Mucosa of descending colon (tissue), 3 donors: ENCODE results near the gene PSKH1. TPM values are rescaled to one million over a fixed set of nuclear protein-coding genes. Genes with fewer than 3 reads are reported as not detected.

ENCODE experiments used
- ATAC-seq: fragments of 200-7000 bp; cut with Tn5 transposase; one replicate; pipeline ENCODE4 v1.9.1; 2020; ENCODE audit warnings: mild to moderate bottlenecking, moderate library complexity
- DNase-seq, 3 donors: peaks; one replicate each; pipeline ENCODE4 v3.0.0-alpha.2; 2020
- H3K36me3 ChIP-seq: fragments of 200-600 bp; one replicate; pipeline ENCODE4 v1.8.0; 2021; ENCODE audit warnings: low read depth, mild to moderate bottlenecking
- H3K4me1 ChIP-seq: fragments of 200-600 bp; one replicate; pipeline ENCODE4 v1.8.0; 2021; ENCODE audit warnings: low read depth, mild to moderate bottlenecking
- H3K4me3 ChIP-seq: fragments of 200-600 bp; one replicate; pipeline ENCODE4 v1.8.0; 2021; ENCODE audit warnings: mild to moderate bottlenecking
- H3K9me3 ChIP-seq: fragments of 200-600 bp; one replicate; pipeline ENCODE4 v1.8.0; 2021; ENCODE audit warnings: mild to moderate bottlenecking
- intact Hi-C, 2 donors: fragments of 100-400 bp; cut with DNase I in 1 of 2; cut with micrococcal nuclease in 1 of 2; formaldehyde crosslinking; loops; one replicate each; pipeline versions ENCODE4 v1.11.0 to v1.11.1; 2022; cut with DNase I, micrococcal nuclease
- total RNA-seq, 3 donors: library from RNA; stranded (reverse); fragmentation: NEBNext Ultra II Directional in 2 of 3; extraction: Animal tissue kit (Norgen Biotek cat#: 25700) in 2 of 3; gene quantifications; one replicate each; pipeline versions ENCODE4 v1.2.1 to v1.2.4, GENCODE V29; 2021 to 2023
- TF ChIP-seq, protein P1 (sequence below): fragments of 200-600 bp; IDR thresholded peaks from one replicate; pipeline ENCODE4 v1.8.0; 2022; ENCODE audit warnings: antibody characterized with exemption, mild to moderate bottlenecking
- donor health status: DM: no; HTN: no; CAD: no; lungs with moderate emphysema.
- donor health status: DM: no; HTN: no; CAD: no.
- donor health status: DM: no; HTN: yes; CAD: no.

PSKH1 gene
- total RNA-seq, 3 donors from 2014 or later, result 33.8 to 43.3 (median 38.1) TPM

DNA sequence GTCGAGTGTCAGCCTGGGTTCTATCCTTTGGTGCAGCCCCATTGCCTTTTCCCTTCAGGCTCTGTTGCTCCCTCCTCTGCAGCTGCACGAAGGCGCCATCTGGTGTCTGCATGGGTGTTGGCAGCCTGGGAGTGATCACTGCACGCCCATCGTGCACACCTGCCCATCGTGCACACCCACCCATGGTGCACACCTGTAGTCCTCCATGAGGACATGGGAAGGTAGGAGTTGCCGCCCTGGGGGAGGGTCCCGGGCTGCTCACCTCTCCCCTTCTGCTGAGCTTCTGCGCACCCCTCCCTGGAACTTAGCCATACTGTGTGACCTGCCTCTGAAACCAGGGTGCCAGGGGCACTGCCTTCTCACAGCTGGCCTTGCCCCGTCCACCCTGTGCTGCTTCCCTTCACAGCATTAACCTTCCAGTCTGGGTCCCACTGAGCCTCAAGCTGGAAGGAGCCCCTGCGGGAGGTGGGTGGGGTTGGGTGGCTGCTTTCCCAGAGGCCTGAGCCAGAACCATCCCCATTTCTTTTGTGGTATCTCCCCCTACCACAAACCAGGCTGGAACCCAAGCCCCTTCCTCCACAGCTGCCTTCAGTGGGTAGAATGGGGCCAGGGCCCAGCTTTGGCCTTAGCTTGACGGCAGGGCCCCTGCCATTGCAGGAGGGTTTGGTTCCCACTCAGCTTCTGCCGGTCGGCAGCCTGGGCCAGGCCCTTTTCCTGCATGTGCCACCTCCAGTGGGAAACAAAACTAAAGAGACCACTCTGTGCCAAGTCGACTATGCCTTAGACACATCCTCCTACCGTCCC lies 35.7 kb downstream of the PSKH1 start:
- ATAC-seq, result peak; percentile 87
- peak; percentile 79 to 84 (median 83) for DNase-seq
- Histone ChIP-seq H3K4me1 (no peaks in the 10 kb centered on the region), H3K4me3 (no peak overlapping the region), H3K36me3 (peaks cover 5% of the 10 kb centered on the region), H3K9me3 (no peaks in the 10 kb centered on the region)
- intact Hi-C loops, result loop anchor here in 1 of 2 donors (10.0 kb wide), 1 partner anchor 114 kb away; no protein-coding TSS in a partner anchor
- TF ChIP-seq, protein P1, sequence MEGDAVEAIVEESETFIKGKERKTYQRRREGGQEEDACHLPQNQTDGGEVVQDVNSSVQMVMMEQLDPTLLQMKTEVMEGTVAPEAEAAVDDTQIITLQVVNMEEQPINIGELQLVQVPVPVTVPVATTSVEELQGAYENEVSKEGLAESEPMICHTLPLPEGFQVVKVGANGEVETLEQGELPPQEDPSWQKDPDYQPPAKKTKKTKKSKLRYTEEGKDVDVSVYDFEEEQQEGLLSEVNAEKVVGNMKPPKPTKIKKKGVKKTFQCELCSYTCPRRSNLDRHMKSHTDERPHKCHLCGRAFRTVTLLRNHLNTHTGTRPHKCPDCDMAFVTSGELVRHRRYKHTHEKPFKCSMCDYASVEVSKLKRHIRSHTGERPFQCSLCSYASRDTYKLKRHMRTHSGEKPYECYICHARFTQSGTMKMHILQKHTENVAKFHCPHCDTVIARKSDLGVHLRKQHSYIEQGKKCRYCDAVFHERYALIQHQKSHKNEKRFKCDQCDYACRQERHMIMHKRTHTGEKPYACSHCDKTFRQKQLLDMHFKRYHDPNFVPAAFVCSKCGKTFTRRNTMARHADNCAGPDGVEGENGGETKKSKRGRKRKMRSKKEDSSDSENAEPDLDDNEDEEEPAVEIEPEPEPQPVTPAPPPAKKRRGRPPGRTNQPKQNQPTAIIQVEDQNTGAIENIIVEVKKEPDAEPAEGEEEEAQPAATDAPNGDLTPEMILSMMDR, result peak; percentile 63

DNA sequence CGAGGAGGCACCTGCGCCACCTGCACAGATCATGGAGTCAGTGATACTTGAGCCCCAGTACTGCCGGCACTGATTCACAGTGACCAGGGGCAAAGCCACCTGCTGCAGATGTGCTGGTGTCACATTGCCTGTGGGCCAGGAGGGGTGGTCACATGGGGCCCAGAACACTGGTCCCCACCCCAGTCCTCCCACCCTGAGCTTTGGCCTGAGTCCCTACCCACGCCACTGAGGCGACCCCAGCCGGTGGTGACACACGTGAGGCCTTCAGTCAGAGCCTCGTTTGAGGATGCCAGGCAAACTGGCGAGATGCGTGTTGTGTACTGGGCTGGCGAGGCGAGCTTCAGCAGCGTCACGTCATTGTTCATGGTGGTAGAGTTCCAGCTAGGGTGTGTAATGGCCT lies 37.1 kb downstream of the PSKH1 start:
- DNase-seq, result no peak
- Histone ChIP-seq H3K9me3 (no peaks in the 10 kb centered on the region), H3K4me1 (peaks cover 6% of the 10 kb centered on the region), H3K4me3 (no peak overlapping the region), H3K36me3 (peaks cover 5% of the 10 kb centered on the region)
- intact Hi-C loops, result loop anchor here in 1 of 2 donors (10.0 kb wide), 1 partner anchor 45 kb away; the partner anchor contains the start of gene NRN1L
- no peak for ATAC-seq
- TF ChIP-seq, protein P1, result no peak

DNA sequence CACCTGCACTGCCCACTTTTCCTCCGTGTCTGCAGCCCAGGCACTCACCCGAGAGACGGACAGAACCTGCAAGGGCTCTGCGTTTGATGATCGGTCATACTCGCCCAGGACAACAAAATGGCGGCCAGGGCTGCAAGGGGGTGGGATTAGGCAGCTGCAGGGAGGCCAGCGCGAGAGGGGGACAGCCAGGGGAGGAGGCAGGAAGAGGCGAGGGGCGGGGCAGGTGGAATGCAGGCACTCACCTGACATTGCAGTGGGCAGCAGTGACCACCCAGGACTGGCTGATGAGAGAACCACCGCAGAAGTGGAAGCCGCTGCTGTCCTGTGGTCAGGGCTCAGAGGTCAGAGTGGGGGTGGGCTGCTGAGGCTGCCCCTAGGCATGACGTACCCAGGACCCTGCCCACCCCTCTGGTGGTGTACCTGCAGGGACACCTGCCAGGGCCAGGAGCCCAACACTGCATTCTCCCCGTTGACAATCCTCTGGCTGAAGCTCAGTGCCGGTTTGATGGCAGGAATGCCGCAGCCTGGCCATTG lies 37.7 kb downstream of the PSKH1 start:
- TF ChIP-seq, protein P1, result no peak
- ATAC-seq (no peak), DNase-seq (no peak)
- Histone ChIP-seq H3K4me1 (peaks cover 8% of the 10 kb centered on the region), H3K9me3 (no peaks in the 10 kb centered on the region), H3K36me3 (peaks cover 5% of the 10 kb centered on the region), H3K4me3 (no peak overlapping the region)
- intact Hi-C loops, result loop anchor here in 1 of 2 donors (10.0 kb wide), 1 partner anchor 46 kb away; the partner anchor contains the start of gene NRN1L

DNA sequence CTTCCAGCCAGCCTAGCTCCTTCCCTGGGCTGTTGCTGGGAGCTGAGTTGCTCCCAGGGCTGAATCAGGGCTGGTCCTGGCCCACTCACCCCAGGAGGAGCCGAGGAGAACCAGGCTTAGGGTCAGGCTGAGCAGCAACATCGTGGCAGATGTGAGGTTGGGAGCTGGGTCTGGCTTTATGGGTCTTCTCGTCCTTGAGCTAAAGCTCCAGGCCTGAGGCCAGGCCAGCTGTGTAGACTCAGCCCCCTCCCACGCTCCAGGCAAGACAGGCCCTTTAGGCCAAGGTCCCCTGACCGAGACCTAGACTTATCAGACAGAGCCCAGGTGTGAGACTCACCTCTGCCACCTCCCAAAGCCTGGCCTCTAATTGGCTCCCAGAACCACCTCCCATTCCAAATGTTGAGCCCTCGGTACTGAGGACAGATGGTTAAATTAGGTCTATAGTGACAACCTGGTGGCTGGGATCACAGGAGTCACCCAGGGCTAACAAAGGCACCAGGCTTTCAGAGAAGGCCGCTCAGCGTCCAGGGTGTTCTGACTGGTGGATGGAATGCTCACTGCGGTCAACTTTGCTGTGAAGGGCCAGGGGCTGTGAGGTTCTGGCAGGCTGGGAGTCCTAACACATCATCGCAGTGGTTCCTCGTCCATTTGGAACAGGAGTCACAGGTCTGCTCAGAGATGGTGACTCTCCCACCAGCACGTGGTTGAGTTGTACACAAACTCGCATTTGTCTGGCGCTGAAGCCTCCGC lies 38.8 kb downstream of the PSKH1 start, which contains the start of gene CTRL:
Gene CTRL (minus strand): TSS at position 151 of the 750 bp plus-strand sequence. CDS start 10 bp downstream, at position 141.
- no peak for ATAC-seq
- peaks cover 8% of the 10 kb centered on the region for H3K4me1 ChIP-seq
- intact Hi-C loops, result loop anchor here in 1 of 2 donors (10.0 kb wide), 1 partner anchor 47 kb away; the partner anchor contains the start of gene NRN1L
- TF ChIP-seq, protein P1, result no peak
- peaks cover 5% of the 10 kb centered on the region for H3K36me3 ChIP-seq
- H3K9me3 ChIP-seq, result no peaks in the 10 kb centered on the region
- no peak for DNase-seq
- no peak within 1 kb of the TSS for H3K4me3 ChIP-seq

DNA sequence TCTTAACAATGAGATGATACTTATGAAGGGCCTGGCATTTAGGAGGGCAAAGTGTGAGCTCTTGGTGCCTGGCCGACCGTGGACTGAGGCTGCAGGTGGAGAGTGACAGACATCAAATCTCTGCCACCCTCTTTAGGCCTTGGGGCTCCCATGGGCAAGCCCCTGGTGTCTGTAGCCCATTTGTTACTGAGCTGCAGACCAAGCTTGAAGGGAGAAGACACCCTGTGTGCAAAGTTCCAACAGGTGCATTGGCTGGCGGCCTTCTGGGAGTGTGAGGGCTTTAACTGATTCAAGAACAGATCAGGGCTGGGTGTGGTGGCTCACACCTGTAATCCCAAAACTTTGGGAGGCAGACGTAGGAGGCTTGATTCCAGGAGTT lies 39.4 kb downstream of the PSKH1 start:
- DNase-seq (no peak), ATAC-seq (no peak)
- H3K36me3 ChIP-seq, result peaks cover 3% of the 10 kb centered on the region
- TF ChIP-seq, protein P1, result no peak
- H3K9me3 ChIP-seq, result no peaks in the 10 kb centered on the region
- H3K4me3 ChIP-seq, result no peak overlapping the region
- peaks cover 13% of the 10 kb centered on the region for H3K4me1 ChIP-seq
- intact Hi-C loops, result loop anchor here in 1 of 2 donors (10.0 kb wide), 1 partner anchor 48 kb away; the partner anchor contains the start of gene NRN1L
